MCF 10A (cell line): Measurements from ENCODE around the gene TMEM131L. TPM values are rescaled to one million over a fixed set of nuclear protein-coding genes. Genes with fewer than 3 reads are reported as not detected.

Experiments
- BruUV-seq: library from RNA; stranded (reverse); fragments of 400-500 nt; replicated peaks from 2 replicates; lab custom pipeline; 2021; lab: Mats Ljungman, UMichigan
- CTCF ChIA-PET: fragments of 300-600 bp; sonication (Branson Sonifier 250); formaldehyde crosslinking; extraction: SDS; loops from one replicate; lab custom pipeline; 2021; ENCODE audit warnings: antibody characterized with exemption, inconsistent platforms; lab: Yijun Ruan, JAX
- POLR2A ChIA-PET: fragments of 300-600, 350-650 bp; sonication (Branson Sonifier 250); formaldehyde crosslinking; extraction: SDS; loops from one replicate; lab custom pipeline; 2020; ENCODE audit warnings: antibody characterized with exemption, inconsistent platforms; lab: Yijun Ruan, JAX
- DNase-seq: peaks from one replicate; pipeline ENCODE4 v3.0.0-alpha.2; 2018; ENCODE audit not compliant: unreplicated experiment
- H3K27ac Mint-ChIP-seq: one replicate; pipeline ENCODE4 v1.8.0; 2022; ENCODE audit warnings: mild to moderate bottlenecking, low read depth, mixed read lengths; ENCODE audit not compliant: unreplicated experiment
- H3K27me3 Mint-ChIP-seq: one replicate; pipeline ENCODE4 v1.8.0; 2022; ENCODE audit warnings: mixed read lengths; ENCODE audit not compliant: insufficient read depth, unreplicated experiment
- H3K36me3 Mint-ChIP-seq: one replicate; pipeline ENCODE4 v1.8.0; 2022; ENCODE audit warnings: mild to moderate bottlenecking, moderate library complexity, mixed read lengths; ENCODE audit not compliant: insufficient read depth, unreplicated experiment
- H3K4me1 Mint-ChIP-seq: one replicate; pipeline ENCODE4 v1.8.0; 2022; ENCODE audit warnings: mixed read lengths; ENCODE audit not compliant: insufficient read depth, unreplicated experiment
- H3K4me3 Mint-ChIP-seq: one replicate; pipeline ENCODE4 v1.8.0; 2022; ENCODE audit warnings: mild to moderate bottlenecking, moderate library complexity, mixed read lengths; ENCODE audit not compliant: unreplicated experiment
- H3K9me3 Mint-ChIP-seq: one replicate; pipeline ENCODE4 v1.8.0; 2022; ENCODE audit warnings: mixed read lengths; ENCODE audit not compliant: unreplicated experiment
- CTCF ChIP-seq: fragments of 200-600 bp; IDR thresholded peaks from one replicate; pipeline ENCODE4 v1.8.0; 2022; ENCODE audit warnings: antibody characterized with exemption, mild to moderate bottlenecking; ENCODE audit not compliant: unreplicated experiment
- intact Hi-C: fragments of 100-400 bp; cut with micrococcal nuclease; formaldehyde crosslinking; loops from 2 replicates; pipeline ENCODE4 v1.14.1; 2022
- total RNA-seq: library from RNA; stranded (reverse); gene quantifications from 2 replicates; pipeline ENCODE4 v1.2.3, GENCODE V29; 2022

Gene TMEM131L
- total RNA-seq, 1 experiment from 2014 or later: 10.1 TPM

GRCh38 chr4:153684182-153684970, 218.2 kb downstream of the TMEM131L start, which contains the start of gene TLR2:
Gene TLR2 (plus strand): TSS chr4:153684280. CDS start chr4:153702908, 18,628 bp downstream.
- no peak for TF ChIP-seq CTCF
- no TSS peak for BruUV-seq
- H3K9me3 Mint-ChIP-seq: peaks cover 10% of the 10 kb centered on the region
- POLR2A ChIA-PET: no interaction called here
- H3K27ac Mint-ChIP-seq: no peak within 1 kb of the TSS
- no peak for DNase-seq
- CTCF ChIA-PET: interaction anchor here (0.6 to 1.2 kb wide), 4 partner anchors 48 to 685 kb away, joined by 3 to 4 read pairs (median 4); no protein-coding TSS in a partner anchor
- no peaks in the 10 kb centered on the region for H3K36me3 Mint-ChIP-seq
- intact Hi-C loops: no loop called here
- no peaks in the 10 kb centered on the region for H3K4me1 Mint-ChIP-seq
- H3K27me3 Mint-ChIP-seq: no peaks in the 10 kb centered on the region
- H3K4me3 Mint-ChIP-seq: peak within 1 kb of the TSS; percentile 24

- no peak overlapping the region for H3K27ac Mint-ChIP-seq
- TF ChIP-seq CTCF: no peak
- H3K9me3 Mint-ChIP-seq: peaks cover 16% of the 10 kb centered on the region
- DNase-seq: no peak
- intact Hi-C loops: no loop called here
- POLR2A ChIA-PET: no interaction called here
- no TSS peak for BruUV-seq
- H3K4me1 Mint-ChIP-seq: no peaks in the 10 kb centered on the region
- CTCF ChIA-PET: interaction anchor here (0.9 kb wide), 1 partner anchor 66 kb away, joined by 3 read pairs; no protein-coding TSS in a partner anchor
- no peak overlapping the region for H3K4me3 Mint-ChIP-seq
- no peaks in the 10 kb centered on the region for H3K36me3 Mint-ChIP-seq
- no peaks in the 10 kb centered on the region for H3K27me3 Mint-ChIP-seq
Observed at GRCh38 chr4:153684971-153685371, 218.8 kb downstream of the TMEM131L start.

Other genes starting within 250 kb of the TMEM131L start
- gene MND1, start 121.7 kb upstream of the TMEM131L start, total RNA-seq: 4.8 and 9.7 TPM in 2 replicates
- gene TLR2, start 217.9 kb downstream of the TMEM131L start, total RNA-seq: 0.23 and 0.49 TPM in 2 replicates